PFSK-1 (cell line): ENCODE results near the gene PPP1R12B.

Experiments used
- POLR2AphosphoS5 ChIP-seq: IDR thresholded peaks from 2 replicates; pipeline ENCODE4 v1.6.1; 2012; ENCODE audit warnings: low read depth, mild to moderate bottlenecking, control low read depth, low read length, moderate library complexity
- SIN3A ChIP-seq: IDR thresholded peaks from 2 replicates; pipeline ENCODE4 v1.6.1; 2012; ENCODE audit warnings: mild to moderate bottlenecking, low read length, moderate library complexity, borderline replicate concordance; ENCODE audit not compliant: insufficient read depth

DNA sequence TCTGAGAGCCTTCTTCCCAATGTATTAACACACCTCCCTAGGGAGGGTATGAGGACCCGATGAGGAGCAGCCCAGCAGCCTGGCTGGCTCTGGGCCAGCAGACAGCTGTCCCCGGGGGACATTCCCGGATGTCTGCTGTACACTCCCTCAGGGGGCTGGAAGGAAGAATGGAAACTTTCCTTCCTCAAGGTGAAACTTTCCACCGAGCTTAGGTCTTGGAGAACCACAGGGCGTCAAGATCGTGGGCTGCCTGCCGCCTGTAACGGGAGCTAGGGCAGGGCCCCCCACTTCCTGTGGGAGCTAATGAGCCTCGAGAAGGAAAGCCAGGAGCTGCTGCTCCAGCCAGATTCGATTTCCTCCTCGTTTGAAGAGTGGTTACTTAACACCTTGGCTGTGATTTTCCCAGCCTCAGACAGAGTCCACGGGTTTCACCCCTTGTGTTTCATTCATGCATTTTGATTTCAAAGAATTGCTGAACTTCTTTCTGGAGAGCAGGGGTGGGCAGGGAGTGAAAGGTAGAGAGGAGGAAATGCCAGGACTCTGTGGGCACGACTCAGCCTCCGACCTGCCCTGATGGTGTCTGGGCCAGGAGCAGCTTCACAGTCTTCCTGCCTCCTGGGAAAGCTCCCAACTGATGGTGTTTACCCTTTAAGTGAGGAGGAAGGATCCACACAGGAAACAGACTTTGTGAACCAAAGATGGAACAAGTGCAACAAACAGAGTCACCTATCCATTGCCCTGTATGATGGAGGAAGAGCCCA, 36.4 kb upstream of the PPP1R12B start:
- TF ChIP-seq POLR2AphosphoS5 (no peak), SIN3A (no peak)
